Skeletal muscle tissue (tissue), 4 donors: ENCODE results near the gene PRAC1. TPM values are rescaled to one million over a fixed set of nuclear protein-coding genes. Genes with fewer than 3 reads are reported as not detected.

Experiments
- H3K27ac ChIP-seq: one replicate; pipeline ENCODE4 v1.7.0; 2013; ENCODE audit warnings: mild to moderate bottlenecking, low read depth, low read length, inconsistent platforms
- H3K27me3 ChIP-seq, 3 donors: one replicate each; pipeline ENCODE4 v1.7.0; 2013; ENCODE audit warnings: low read length in 3 of 3; ENCODE audit not compliant: control insufficient read depth in 3 of 3, insufficient read depth in 3 of 3
- H3K36me3 ChIP-seq, 3 donors: one replicate each; pipeline ENCODE4 v1.7.0; 2013; ENCODE audit warnings: low read length in 3 of 3; ENCODE audit not compliant: control insufficient read depth in 3 of 3, insufficient read depth in 3 of 3
- H3K4me1 ChIP-seq, 3 donors: one replicate each; pipeline ENCODE4 v1.7.0; 2013; ENCODE audit warnings: low read length in 3 of 3, mild to moderate bottlenecking in 3 of 3; ENCODE audit not compliant: control insufficient read depth in 3 of 3, insufficient read depth in 3 of 3
- H3K4me3 ChIP-seq, 3 donors: one replicate each; pipeline ENCODE4 v1.7.0; 2013; ENCODE audit warnings: low read length in 3 of 3
- H3K9ac ChIP-seq, 3 donors: one replicate each; pipeline ENCODE4 v1.7.0; 2013; ENCODE audit warnings: low read length in 3 of 3, mild to moderate bottlenecking in 3 of 3, moderate library complexity in 2 of 3, low read depth in 1 of 3
- H3K9me3 ChIP-seq, 3 donors: one replicate each; pipeline ENCODE4 v1.7.0; 2013; ENCODE audit warnings: low read length in 3 of 3; ENCODE audit not compliant: control insufficient read depth in 3 of 3
- total RNA-seq: library from RNA; depleted of rRNA; stranded (reverse); fragments of >200 nt; gene quantifications from one replicate; pipeline ENCODE4 v1.2.3, GENCODE V29; 2014
- donor health status: Osteomylitis.

The PRAC1 gene
- total RNA-seq, 1 donor from 2014 or later: not detected

DNA sequence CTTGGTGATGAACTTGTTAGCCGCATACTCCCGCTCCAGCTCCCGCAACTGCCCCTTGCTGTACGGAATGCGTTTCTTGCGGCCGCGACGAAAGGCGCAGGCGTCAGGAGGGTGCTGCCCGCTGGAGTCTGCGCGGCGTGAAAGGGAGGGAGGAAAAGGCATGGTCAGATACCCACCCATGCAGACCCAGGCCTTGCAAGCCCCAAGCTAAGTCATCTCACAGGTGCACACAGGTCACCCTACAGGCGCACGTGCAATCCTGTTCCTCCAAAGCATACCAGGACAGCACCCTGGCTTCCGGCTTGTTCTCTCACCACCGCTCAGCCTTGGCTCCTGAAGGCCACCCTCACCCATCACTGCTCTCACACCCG, 4.6 kb upstream of the PRAC1 start:
- Histone ChIP-seq H3K27ac (no peak overlapping the region), H3K4me1 (peaks cover 10 to 33% (median 13%) of the 10 kb centered on the region in 3 donors), H3K4me3 (no peak overlapping the region), H3K9me3 (no peaks in the 10 kb centered on the region), H3K27me3 (peaks cover 92 to 97% (median 96%) of the 10 kb centered on the region in 3 donors), H3K9ac (no peak overlapping the region), H3K36me3 (no peaks in the 10 kb centered on the region)

DNA sequence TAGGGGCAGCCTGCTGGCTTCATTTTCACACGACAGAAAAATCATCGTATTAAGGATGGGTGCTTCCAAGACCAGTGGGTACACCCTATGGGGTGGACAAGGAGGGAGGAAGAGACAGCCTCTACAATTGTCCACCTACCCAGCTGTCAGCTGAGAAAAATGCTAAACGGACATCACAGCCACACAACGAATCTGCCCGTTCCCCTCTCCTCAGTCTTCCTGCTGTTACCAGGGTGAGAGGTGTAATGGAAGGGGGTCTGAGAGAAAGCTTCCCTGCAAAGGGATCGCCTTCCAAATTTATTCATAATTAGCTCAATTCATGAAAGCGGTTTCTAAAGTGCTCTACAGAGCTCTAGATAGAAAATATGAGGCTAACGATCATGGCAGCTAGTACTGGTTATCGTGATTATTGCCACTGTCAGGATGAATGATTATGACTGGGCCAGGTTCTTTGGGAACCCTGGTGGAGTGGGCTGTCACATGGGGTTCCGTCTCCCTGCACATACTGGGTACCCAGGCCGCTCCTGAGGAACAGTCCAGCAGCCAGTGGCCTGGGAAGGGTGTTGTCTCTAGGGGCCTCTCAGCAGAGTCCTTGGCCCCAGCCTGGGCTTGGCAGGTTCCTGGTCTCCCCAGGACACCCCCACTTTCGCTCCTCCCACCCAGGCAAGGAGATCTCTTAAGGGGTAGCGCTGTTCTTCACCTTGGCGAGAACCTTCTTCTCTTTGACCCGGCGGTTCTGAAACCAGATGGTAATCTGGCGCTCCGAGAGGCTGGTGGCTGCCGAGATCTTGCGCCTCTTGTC, 4.0 kb upstream of the PRAC1 start:
- Histone ChIP-seq H3K36me3 (no peaks in the 10 kb centered on the region), H3K4me3 (no peak overlapping the region), H3K9me3 (no peaks in the 10 kb centered on the region), H3K27ac (no peak overlapping the region), H3K4me1 (peaks cover 10 to 33% (median 13%) of the 10 kb centered on the region in 3 donors), H3K27me3 (peaks cover 95 to 96% (median 95%) of the 10 kb centered on the region in 3 donors), H3K9ac (no peak overlapping the region)

DNA sequence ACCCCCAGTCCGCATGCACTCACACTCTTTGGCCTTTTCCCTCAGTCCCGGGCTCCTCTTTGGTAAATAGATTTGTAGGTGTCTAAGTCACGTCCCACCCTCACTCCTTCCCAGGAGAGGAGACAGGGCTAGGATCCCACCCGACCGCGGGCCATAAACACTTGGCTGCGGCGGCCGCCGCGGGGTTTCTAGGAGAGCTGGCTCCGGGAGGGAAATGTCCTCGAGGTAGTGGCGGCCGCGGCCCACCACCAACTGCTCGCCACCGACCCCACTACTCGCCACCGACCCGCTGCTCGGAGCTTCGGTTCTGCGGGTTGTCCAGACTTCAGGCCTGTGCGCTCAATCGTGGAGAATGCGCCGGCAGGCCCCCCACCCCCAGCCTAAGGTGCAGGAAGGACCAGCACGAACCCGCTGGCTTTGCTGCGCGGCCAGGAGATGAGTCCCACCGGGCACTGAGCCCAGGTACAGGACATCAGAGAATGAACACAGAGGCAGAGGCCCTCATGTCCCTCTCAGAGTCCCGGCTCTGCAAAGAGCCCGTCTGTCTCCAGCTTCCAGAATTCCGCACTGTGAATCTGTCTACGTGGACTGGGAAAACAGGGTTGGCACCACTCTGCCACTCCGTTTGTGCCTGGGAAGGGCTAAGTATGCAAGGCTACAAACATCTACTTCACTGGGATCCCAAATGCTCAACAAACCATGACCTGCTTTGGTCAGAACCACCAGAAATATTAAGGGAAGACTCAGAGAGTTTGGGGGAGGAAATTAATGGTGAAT, 3.2 kb upstream of the PRAC1 start:
- Histone ChIP-seq H3K9me3 (no peaks in the 10 kb centered on the region), H3K4me3 (peak overlapping the region in 1 of 3 donors; percentile 35), H3K27ac (no peak overlapping the region), H3K4me1 (peaks cover 10 to 33% (median 13%) of the 10 kb centered on the region in 3 donors), H3K9ac (no peak overlapping the region), H3K36me3 (no peaks in the 10 kb centered on the region), H3K27me3 (peaks cover 97 to 99% (median 97%) of the 10 kb centered on the region in 3 donors)

DNA sequence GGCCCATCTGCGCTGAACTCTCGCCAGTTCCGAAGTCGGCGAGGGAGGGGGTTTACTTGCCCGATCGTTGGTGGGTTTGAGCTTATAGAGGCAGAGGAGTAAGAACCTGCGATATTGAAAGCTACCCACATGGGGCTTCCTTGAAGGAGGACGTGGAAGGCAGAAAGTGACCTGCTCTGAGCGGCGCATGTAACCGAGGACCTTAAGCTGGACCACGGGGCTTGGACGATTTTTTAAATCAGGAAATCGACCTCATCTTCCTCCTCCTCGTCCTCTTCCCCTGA, 2.6 kb upstream of the PRAC1 start:
- peaks cover 10 to 33% (median 13%) of the 10 kb centered on the region in 3 donors for H3K4me1 ChIP-seq
- peaks cover 97 to 99% (median 97%) of the 10 kb centered on the region in 3 donors for H3K27me3 ChIP-seq
- H3K4me3 ChIP-seq: peak overlapping the region in 1 of 3 donors; percentile 35
- H3K36me3 ChIP-seq: no peaks in the 10 kb centered on the region
- H3K9me3 ChIP-seq: no peaks in the 10 kb centered on the region
- no peak overlapping the region for H3K9ac ChIP-seq
- H3K27ac ChIP-seq: no peak overlapping the region

DNA sequence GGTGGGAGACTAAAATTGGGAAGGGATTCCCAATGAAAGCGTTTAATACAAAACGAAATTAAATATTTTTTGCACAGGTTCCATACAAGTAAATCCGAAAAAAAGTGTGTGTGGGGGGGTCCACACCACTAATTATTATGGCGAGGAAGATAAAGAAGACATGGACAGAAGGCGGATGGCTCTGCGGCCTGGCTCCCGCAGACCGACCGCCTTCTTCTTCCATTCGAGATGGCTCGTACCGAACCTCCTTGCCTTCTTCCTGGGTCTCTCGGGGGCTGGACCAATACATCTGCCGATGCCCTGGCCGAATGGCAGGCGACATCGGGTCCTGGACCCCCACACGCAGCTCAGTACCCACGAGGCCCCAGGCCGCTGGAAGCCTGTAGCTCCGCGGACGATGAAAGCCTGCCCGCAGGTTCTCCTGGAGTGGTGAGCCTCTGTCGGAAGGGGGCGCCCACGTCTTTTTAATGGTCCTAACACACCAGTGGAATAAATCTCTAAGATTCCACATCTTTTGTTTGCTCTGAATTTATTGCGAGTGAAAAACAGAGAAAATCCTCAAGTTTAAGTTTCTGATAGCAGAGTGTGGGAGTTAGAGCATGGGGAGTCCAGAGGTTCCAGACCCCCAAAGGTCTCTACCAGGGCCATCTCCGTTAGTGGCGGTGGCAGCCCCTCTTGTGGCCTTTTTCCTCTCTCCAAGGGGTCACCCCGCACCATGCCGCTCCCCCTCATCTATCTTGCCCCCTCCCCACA, 2.1 kb upstream of the PRAC1 start:
- peaks cover 97 to 99% (median 97%) of the 10 kb centered on the region in 3 donors for H3K27me3 ChIP-seq
- H3K36me3 ChIP-seq: no peaks in the 10 kb centered on the region
- H3K27ac ChIP-seq: no peak overlapping the region
- H3K9me3 ChIP-seq: no peaks in the 10 kb centered on the region
- H3K4me3 ChIP-seq: peak overlapping the region in 1 of 3 donors; percentile 35
- peaks cover 9 to 32% (median 13%) of the 10 kb centered on the region in 3 donors for H3K4me1 ChIP-seq
- peak overlapping the region in 1 of 3 donors; percentile 40 for H3K9ac ChIP-seq

DNA sequence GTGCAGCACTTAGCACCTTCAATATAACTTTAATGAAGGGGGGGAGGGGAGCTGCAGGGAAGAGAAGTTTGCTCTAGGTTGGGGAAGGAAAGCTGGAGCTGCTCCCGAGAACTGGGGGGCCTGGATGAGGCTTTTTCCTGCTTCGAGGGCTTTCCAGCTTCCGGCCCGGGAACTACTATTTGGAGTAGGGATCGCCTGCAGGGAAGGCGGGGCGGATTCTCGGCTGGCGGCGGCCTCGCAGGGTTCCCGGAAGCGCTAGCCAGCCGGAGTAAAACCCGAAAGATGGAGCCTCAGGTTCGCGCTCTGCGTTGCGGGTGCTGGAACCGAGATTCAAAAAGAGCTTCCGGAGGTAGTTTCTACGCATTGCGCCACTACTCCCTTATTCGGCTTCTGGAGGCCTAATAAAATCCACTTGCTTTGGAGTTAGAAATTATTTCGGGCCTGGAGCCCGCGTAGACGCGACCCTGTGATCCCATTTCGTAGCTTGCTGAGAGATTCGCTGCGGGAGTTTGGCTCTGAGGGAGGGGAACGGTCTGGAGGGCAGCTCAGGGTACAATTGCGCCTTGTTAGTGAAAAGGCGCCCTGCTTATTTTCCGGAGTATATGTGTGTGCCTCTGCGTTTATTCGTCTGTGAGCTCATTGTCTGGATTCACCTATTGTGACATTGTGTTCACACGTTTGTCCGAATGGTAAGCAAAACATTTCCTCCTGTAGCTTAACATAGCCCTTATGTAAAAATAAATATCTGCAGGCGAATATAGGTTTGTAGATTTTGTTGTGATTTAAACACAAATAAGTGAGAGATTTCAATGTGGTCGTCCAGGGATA, 1.3 kb upstream of the PRAC1 start:
- no peak overlapping the region for H3K4me3 ChIP-seq
- no peak overlapping the region for H3K27ac ChIP-seq
- peak overlapping the region in 1 of 3 donors; percentile 40 for H3K9ac ChIP-seq
- no peaks in the 10 kb centered on the region for H3K9me3 ChIP-seq
- H3K4me1 ChIP-seq: peaks cover 7 to 34% (median 20%) of the 10 kb centered on the region in 3 donors
- H3K27me3 ChIP-seq: peaks cover 97 to 100% (median 99%) of the 10 kb centered on the region in 3 donors
- no peaks in the 10 kb centered on the region for H3K36me3 ChIP-seq

DNA sequence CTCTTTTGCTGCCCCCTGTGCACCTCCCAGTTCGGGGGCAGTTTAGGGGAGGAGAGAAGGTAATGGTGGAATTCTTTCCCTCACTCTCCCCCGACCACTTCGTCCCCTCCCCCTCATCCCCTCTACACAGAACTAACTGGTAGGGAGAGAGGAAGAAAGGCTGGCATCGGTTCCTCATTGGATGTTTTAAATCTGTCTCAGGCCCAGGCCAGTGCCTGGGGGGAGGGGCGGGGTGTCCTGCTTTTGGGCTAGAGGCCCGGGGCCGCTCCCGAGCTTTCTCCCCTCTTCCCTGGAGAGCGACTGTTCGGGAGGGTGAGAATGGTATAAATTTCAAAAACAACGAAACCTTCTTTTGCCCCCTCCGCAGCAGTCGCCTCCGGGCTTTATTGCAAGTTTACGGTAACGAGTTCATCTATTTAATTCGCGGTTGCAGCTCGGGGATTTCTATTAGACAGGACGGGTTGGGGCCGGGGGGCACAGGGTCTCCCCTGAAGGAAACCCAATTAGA, 651 bp upstream of the PRAC1 start, which contains the start of gene PRAC2:
TSS of gene PRAC2 (plus strand) at position 271 of the 508 bp plus-strand sequence. CDS start 1,226 bp downstream, outside the sequence.
- Histone ChIP-seq H3K36me3 (no peaks in the 10 kb centered on the region), H3K9ac (no peak within 1 kb of the TSS), H3K9me3 (no peaks in the 10 kb centered on the region), H3K27me3 (peaks cover 96 to 99% (median 98%) of the 10 kb centered on the region in 3 donors), H3K27ac (no peak within 1 kb of the TSS), H3K4me1 (peaks cover 10 to 33% (median 19%) of the 10 kb centered on the region in 3 donors), H3K4me3 (no peak within 1 kb of the TSS)

DNA sequence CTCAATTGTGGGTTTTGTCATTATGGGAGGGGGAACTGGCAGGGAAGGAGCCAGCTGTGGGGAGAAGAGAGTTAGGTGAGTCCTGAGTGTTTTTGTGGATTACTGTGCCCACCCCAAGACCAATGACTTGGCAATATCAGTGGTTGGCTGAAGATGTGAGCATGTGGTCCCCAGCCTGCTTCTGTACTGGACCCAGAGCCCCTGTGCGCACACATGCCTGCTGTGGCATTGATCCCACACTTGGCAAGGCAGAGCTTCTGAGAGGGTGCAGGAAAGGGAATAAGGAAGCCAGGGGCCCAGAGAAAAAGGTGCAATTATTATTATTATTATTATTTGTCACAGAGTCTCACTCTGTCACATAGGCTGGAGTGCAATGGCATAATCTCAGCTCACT, 1.3 kb downstream of the PRAC1 start:
- Histone ChIP-seq H3K4me3 (no peak overlapping the region), H3K4me1 (peaks cover 10 to 28% (median 19%) of the 10 kb centered on the region in 3 donors), H3K9me3 (no peaks in the 10 kb centered on the region), H3K9ac (no peak overlapping the region), H3K27me3 (peaks cover 92 to 97% (median 94%) of the 10 kb centered on the region in 3 donors), H3K27ac (no peak overlapping the region), H3K36me3 (no peaks in the 10 kb centered on the region)
